ENCODE results near the gene PTRH1.

PTRH1 gene

DNA sequence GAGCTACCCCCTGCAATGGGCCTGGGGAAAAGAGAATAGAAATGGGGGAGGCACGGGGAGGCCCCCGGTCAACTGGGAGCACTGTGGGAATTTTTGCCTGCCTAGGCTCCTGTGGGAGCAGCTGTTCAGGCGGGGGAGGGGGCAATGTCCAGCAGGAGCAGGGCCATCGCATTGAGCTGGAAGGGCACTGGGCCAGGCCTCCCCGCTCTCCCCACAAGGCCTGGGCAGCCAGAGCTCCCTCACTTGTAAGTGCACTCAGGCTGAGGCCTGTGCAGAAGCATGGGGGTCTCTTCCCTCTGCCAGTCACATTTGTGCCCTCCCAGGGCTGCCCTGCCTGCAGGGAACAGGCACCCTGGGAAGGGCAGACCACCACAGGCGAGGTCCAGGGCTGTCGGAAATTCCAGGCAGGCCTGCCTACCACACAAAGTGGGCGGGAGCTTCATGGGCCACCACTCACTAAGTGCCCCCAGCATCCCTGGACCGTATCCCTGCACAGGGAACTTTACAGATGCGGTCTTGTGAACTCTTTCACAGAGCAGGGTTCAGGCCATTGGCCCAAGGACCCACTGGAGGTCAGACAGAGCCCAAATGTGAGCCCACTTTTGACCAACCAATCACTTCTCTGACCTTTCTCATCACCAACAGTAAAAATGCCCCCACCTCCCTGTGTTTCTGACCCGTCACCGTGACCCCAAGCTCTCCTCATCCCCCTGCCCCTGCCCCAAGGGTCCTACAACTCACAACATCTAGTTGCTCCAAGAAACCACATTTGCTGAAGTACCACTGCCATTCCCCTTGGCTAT lies 9.7 kb downstream of the PTRH1 start:
- no peak for DNase-seq
- no peak for TF ChIP-seq POLR2A (IDR thresholded peaks at IDR 0.05; ENCODE audit: low read length)
- no peak for TF ChIP-seq GATA1 (IDR thresholded peaks at IDR 0.05; ENCODE audit: low read depth, low read length)

DNA sequence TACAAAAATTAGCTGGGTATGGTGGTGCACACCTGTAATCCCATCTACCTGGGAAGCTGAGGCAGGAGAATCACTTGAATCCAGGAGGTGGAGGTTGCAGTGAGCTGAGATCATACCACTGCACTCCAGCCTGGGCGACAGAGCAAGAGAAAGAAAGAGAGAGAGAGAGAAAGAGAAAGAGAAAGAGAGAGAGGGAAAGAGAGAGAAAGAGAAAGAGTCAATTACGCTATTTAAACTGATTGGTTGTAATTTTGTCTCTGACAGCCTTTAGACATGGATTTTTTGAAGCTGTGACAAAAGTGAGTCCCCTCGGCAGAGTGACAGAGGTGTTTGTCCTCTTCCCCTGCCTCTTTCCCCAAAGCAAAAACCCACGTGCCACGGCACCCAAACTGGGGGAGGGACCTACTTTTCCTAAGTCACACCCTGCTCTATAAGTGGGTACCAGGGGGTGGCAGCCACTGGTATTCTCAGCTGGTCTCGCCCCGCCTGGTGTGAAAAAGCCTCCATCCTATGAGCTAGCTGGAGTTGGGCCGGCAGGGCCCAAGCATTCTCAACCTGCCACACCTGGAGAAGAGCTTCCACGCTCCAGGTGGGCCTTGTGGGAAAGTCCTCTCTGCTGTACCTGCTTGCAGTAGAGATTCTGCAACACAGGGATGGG lies 12.0 kb downstream of the PTRH1 start:
- no peak for DNase-seq
- TF ChIP-seq GATA1 (IDR thresholded peaks at IDR 0.05; ENCODE audit: low read depth, low read length): no peak
- no peak for TF ChIP-seq POLR2A (IDR thresholded peaks at IDR 0.05; ENCODE audit: low read length)

DNA sequence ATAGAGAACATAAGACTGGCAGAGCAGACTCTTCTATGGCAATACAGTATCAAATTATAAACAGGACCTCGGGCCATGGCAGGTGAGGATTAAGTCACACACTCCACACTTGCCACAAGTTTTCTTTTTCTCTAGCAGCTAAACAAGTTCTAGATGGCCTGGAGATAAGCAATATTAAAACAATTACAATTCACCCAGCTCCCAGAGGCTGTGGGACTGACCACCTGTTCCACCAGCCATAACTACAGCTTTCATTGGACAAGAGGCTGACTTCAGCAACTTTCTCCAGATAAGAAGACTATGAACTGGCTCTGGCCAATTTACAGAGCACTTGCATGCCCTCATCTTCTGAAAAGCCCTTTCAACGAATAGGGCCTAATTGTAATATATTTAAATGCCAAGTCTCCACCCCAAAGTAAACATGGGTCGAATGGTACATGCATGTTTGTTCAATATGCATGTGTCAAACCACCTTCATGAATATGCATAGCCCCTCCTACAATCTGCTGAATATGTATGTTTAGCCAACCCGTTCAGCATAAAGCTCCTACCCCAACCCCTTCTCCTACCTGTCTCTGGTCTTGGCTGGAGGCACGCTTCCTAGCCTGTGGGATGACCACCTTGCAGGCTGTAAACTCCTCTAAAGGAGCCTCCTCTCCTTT lies 14.7 kb downstream of the PTRH1 start:
- no peak for DNase-seq
- TF ChIP-seq POLR2A (IDR thresholded peaks at IDR 0.05; ENCODE audit: low read length) (no peak), GATA1 (IDR thresholded peaks at IDR 0.05; ENCODE audit: low read depth, low read length) (no peak)

DNA sequence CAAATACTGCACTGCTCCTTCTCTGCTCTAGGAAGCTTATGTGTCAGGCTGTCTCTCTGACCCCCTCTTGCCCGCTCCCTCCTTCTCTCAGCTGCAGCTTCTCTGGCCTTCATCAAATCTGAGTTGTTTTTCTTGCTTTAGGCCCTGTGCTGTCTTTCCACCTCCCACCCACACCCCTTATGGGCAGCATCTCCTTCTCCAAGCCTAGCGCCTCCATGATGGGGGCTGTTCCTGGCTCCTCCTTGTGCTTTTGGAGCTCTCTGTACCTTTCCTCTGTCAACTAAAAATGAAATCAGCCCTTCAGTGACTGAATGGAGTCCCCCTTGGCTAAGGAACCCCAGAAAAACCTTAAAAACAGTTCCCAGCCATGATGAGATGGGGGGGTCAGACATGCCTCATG lies 15.3 kb downstream of the PTRH1 start:
- TF ChIP-seq POLR2A (IDR thresholded peaks at IDR 0.05; ENCODE audit: low read length) (no peak), GATA1 (IDR thresholded peaks at IDR 0.05; ENCODE audit: low read depth, low read length) (no peak)

DNA sequence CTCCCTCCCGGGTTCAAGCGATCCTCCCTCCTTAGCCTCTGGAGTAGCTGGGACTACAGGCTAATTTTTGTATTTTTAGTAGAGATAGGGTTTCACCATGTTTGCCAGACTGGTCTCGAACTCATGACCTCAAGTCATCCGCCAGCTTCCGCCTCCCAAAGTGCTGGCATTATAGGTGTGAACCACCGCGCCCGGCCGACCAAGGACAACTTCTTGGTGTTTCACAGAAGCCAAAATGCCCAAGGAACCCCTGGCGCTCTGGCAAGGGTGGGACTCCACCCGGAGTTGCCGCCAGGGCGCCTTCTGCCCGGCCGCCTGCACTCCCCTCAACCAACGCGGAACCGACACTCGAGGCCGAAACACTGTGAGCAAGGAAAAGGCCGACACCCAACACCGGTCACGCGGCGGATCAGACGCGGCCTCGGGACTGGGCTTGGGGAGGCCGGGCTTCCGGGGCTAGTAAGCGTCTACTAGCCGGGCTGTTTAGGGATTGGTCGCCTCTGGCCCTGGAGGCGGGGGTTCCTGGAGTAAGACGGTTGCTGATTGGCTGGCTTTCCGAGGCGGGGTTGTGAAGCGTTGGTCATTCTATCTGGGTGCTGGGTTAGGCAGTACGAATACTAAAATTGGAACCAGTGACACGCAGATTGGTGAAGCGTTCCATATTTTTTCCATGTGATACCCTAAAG lies 16.3 kb downstream of the PTRH1 start:
- peak; percentile 93 to 94 for DNase-seq

More for the DNA sequence above, 15.3 kb downstream of the PTRH1 start:
- no peak for DNase-seq

DNA sequence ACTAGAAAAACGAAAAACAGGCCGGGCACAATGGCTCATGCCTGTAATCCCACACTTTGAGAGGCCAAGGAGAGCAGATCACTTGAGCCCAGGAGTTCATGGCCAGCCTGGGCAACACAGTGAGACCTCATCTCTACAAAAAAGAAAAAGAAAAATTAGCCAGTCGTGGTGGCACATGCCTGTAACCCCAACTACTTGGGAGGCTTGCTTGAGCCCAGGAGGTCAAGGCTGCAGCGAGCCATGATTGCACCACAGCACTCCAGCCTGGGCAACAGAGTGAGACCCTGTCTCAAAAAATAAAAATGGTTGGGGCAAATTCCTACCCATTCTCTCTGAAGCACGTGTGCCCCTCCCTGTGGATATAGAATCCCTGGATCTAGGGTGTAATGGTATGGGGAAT lies 17.1 kb downstream of the PTRH1 start:
- DNase-seq: no peak
- TF ChIP-seq GATA1 (IDR thresholded peaks at IDR 0.05; ENCODE audit: low read depth, low read length) (no peak), POLR2A (IDR thresholded peaks at IDR 0.05; ENCODE audit: low read length) (no peak)

More for the DNA sequence above, 16.3 kb downstream of the PTRH1 start:
- TF ChIP-seq POLR2A (IDR thresholded peaks at IDR 0.05; ENCODE audit: low read length): peak; percentile 45
- TF ChIP-seq GATA1 (IDR thresholded peaks at IDR 0.05; ENCODE audit: low read depth, low read length): no peak

DNA sequence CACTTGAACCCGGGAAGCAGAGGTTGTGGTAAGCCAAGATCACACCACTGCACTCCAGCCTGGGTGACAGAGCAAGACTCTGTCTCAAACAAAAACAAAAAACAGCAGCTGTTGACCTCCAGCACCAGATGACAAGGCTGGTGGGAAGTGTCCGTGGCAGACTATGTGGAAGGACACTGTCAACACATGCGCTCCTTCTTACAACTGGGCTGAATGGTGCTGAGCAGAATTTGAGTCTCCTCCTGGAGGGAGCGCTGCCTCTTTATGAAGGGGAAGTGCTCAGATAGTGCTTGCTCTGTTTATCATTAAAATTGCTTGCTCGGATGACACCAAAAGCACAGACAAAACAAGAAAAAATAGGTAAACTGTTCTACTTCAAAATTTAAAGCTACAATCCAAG lies 17.9 kb downstream of the PTRH1 start:
- no peak for TF ChIP-seq POLR2A (IDR thresholded peaks at IDR 0.05; ENCODE audit: low read length)
- TF ChIP-seq GATA1 (IDR thresholded peaks at IDR 0.05; ENCODE audit: low read depth, low read length): no peak
- no peak for DNase-seq

DNA sequence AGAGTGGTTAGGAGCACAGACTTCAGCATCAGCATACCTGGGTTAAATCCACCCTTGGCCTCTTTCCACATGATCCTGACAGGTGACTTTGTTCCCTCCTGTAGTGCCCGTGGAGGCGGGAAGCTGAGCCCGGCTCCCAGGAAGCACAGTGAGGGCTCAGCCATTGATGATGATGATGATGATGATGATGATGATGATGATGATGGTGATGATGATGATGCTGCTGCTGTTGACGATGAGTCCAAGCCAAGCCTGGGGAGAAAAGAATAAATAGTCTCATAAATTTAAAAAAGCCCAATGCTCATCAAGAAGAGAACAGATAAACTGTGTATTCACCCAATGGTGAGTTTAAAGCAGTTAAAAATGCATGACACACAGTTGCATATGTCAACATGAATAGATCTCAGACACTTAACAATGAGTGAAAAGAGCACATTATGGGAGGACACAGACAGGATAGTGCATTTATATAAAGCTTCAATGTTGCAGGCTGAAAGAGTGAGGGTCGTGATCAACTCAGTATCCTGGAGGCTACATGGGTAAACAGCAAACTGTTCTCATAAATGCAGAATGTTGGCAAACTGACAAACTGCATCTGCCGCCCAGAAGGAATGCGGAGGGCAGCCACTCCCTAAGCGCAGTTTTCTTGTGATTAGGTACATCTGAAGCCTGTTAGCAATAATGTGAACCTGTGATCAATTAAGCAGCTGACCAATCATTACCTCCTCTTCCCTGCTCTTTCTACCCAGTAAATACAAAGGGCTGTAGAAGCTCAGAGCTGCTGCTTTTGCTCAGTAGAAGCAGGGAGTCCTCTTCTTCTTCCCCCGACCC lies 20.4 kb downstream of the PTRH1 start:
- TF ChIP-seq GATA1 (IDR thresholded peaks at IDR 0.05; ENCODE audit: low read depth, low read length) (no peak), POLR2A (IDR thresholded peaks at IDR 0.05; ENCODE audit: low read length) (no peak)
- DNase-seq: no peak

DNA sequence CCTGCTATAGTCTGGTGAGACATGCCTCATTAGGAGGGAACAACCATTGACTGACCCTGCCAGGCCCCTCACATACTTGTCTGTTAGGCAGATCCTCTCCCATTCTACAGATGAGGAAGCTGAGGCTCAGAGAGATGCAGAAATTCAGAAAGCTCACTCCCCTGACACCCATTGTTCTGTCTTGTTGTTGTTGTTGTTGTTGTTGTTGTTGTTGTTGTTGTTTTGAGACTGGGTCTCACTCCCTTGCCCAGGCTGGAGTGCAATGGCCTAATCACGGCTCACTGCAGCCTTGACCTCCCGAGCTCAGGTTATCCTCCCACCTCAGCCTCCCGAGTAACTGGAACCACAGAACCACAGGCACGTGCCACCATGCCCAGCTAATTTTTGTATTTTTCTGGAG lies 21.8 kb downstream of the PTRH1 start:
- no peak for TF ChIP-seq GATA1 (IDR thresholded peaks at IDR 0.05; ENCODE audit: low read depth, low read length)
- TF ChIP-seq POLR2A (IDR thresholded peaks at IDR 0.05; ENCODE audit: low read length): no peak
- DNase-seq: no peak

DNA sequence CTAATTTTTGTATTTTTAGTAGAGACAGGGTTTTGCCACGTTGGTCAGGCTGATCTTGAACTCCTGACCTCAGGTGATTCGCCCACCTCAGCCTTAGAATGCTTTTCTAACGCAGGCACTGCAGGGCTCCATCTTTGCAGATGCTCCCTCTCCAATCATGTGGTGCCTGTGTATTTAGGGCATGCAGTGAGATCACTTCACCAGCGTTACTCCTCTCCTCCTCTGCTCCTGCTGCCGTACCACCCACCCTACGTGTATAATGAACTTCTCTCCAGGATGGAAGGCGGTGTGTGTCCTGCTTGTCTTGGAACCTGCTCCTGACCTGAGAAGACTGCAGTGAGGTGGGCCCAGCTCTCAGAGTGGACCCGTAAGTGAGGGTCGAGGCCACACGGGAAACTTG lies 22.3 kb downstream of the PTRH1 start:
- TF ChIP-seq POLR2A (IDR thresholded peaks at IDR 0.05; ENCODE audit: low read length): no peak
- no peak for TF ChIP-seq GATA1 (IDR thresholded peaks at IDR 0.05; ENCODE audit: low read depth, low read length)
- no peak for DNase-seq

DNA sequence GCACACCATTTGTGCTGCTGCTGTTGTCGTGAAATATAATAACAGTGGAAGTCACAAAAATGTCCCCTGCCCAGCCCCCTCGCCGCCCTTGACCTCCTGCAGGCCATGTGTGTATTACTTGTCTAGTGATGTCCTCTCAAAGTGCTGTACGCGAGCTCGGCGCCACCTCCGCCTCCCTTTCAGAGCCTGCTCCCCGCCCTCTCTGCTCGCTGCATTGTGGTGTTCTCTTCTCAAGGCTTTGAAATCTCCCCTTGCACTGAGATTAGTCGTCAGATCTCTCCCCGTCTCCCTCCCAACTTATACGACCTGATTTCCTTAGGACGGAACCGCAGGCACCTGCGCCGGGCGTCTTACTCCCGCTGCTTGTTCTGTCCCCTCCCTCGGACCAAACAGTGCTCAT lies 23.4 kb downstream of the PTRH1 start:
- TF ChIP-seq GATA1 (IDR thresholded peaks at IDR 0.05; ENCODE audit: low read depth, low read length) (no peak), POLR2A (IDR thresholded peaks at IDR 0.05; ENCODE audit: low read length) (no peak)
- no peak for DNase-seq

DNA sequence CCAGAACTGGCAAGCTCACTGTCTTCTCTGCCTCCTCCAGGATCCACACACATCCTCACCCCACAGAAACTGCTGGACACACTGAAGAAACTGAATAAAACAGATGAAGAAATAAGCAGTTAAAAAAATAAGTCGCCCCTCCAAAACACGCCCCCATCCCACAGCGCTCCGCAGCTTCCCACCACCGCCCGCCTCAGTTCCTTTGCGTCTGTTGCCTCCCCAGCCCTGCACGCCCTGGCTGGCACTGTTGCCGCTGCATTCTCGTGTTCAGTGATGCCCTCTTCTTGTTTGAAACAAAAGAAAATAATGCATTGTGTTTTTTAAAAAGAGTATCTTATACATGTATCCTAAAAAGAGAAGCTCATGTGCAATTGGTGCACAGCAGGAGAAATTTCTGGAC lies 24.7 kb downstream of the PTRH1 start:
- DNase-seq: no peak
- TF ChIP-seq POLR2A (IDR thresholded peaks at IDR 0.05; ENCODE audit: low read length): no peak
- no peak for TF ChIP-seq GATA1 (IDR thresholded peaks at IDR 0.05; ENCODE audit: low read depth, low read length)

DNA sequence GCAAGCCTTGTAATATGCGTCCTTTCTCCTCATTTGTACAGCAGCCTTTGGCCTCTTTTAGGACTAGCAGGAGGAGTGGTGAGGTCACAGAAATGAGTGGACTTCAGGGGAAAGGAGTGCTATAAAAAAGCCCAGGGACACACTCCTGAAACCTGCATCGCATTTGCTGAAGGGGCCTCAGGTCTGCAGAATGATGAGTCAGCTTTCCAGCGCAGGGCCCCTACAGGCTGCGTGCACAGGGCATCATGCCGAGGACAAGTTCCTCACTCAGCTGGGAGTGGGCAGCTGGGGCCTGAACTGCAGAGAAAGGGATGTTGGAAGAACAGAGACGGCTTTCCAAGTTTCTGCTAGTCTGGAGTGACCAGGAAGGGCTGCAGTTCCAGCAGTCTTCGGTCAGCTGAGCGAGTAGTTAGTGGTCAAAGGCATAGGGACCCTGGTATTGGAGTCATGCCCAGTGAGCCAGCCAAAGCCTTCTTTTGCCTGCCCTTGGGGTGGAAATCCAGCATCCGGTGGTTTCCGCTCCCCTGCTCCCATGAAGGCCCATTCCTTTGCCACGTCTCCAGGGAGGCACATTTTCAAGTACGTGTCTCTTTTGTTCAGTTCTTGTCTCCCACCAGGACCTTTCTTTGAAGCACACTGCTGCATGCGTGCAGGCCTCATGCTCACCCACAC lies 26.0 kb downstream of the PTRH1 start:
- no peak for DNase-seq
- TF ChIP-seq POLR2A (IDR thresholded peaks at IDR 0.05; ENCODE audit: low read length) (no peak), GATA1 (IDR thresholded peaks at IDR 0.05; ENCODE audit: low read depth, low read length) (no peak)
